Mammary epithelial cell (primary cell): ENCODE measurements around the gene PLCG2.

Source experiments
- EZH2 ChIP-seq: IDR thresholded peaks from 2 replicates; pipeline ENCODE4 v1.6.1; 2012; ENCODE audit warnings: low read length, inconsistent platforms, borderline replicate concordance
- TF ChIP-seq, protein P1 (sequence below), 2 donors: IDR thresholded peaks in 1 of 2; conservative IDR thresholded peaks in 1 of 2; 2 replicates each; pipeline ENCODE4 v1.5.1; 2011 to 2012; ENCODE audit warnings: inconsistent platforms in 2 of 2, low read length in 2 of 2, mild to moderate bottlenecking in 2 of 2, control low read depth in 1 of 2, low read depth in 1 of 2; ENCODE audit not compliant: insufficient read depth in 1 of 2; ENCODE audit errors: extremely low read depth in 1 of 2

- TF ChIP-seq, protein P1, sequence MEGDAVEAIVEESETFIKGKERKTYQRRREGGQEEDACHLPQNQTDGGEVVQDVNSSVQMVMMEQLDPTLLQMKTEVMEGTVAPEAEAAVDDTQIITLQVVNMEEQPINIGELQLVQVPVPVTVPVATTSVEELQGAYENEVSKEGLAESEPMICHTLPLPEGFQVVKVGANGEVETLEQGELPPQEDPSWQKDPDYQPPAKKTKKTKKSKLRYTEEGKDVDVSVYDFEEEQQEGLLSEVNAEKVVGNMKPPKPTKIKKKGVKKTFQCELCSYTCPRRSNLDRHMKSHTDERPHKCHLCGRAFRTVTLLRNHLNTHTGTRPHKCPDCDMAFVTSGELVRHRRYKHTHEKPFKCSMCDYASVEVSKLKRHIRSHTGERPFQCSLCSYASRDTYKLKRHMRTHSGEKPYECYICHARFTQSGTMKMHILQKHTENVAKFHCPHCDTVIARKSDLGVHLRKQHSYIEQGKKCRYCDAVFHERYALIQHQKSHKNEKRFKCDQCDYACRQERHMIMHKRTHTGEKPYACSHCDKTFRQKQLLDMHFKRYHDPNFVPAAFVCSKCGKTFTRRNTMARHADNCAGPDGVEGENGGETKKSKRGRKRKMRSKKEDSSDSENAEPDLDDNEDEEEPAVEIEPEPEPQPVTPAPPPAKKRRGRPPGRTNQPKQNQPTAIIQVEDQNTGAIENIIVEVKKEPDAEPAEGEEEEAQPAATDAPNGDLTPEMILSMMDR (conservative IDR thresholded peaks at IDR 0.05 in 1 of 2, IDR thresholded peaks at IDR 0.05 in 1 of 2; ENCODE audit: extremely low read depth in 1 of 2, insufficient read depth in 1 of 2, low read depth in 1 of 2, low read length in 2 of 2), result no peak
- no peak for TF ChIP-seq EZH2
Measured at GRCh38 chr16:81971853-81972252, 192.8 kb downstream of the PLCG2 start.
